ENCODE data around the gene CD274. TPM values are rescaled to one million over a fixed set of nuclear protein-coding genes. Genes with fewer than 3 reads are reported as not detected.

CD274 gene
- total RNA-seq (10 to 100 TPM; 11.6 to 54.4 (median 15.7) TPM), polyA plus RNA-seq (10 to 100 TPM in 1 of 2 donors, 1 to 10 TPM in 1; 3.5 to 50.1 TPM)
- long read RNA-seq, donor 1, partial matches to known transcripts: 1 of 8 reads
- long read RNA-seq, donor 1, other reads (novel, unspliced or antisense): 4 of 8 reads
- long read RNA-seq, donor 2, transcript CD274-202 (7 exons, 3,644 nt): major isoform, 27 of 35 reads
- long read RNA-seq, donor 2, partial matches to known transcripts: 6 of 35 reads
- long read RNA-seq, donor 2, other reads (novel, unspliced or antisense): 2 of 35 reads
- long read RNA-seq, donor 3, partial matches to known transcripts: 0 of 6 reads
- long read RNA-seq, donor 3, other reads (novel, unspliced or antisense): 4 of 6 reads

DNA sequence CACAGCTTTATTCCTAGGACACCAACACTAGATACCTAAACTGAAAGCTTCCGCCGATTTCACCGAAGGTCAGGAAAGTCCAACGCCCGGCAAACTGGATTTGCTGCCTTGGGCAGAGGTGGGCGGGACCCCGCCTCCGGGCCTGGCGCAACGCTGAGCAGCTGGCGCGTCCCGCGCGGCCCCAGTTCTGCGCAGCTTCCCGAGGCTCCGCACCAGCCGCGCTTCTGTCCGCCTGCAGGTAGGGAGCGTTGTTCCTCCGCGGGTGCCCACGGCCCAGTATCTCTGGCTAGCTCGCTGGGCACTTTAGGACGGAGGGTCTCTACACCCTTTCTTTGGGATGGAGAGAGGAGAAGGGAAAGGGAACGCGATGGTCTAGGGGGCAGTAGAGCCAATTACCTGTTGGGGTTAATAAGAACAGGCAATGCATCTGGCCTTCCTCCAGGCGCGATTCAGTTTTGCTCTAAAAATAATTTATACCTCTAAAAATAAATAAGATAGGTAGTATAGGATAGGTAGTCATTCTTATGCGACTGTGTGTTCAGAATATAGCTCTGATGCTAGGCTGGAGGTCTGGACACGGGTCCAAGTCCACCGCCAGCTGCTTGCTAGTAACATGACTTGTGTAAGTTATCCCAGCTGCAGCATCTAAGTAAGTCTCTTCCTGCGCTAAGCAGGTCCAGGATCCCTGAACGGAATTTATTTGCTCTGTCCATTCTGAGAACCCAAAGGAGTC lies at the start of gene CD274:
TSS of gene CD274 (plus strand) at position 184 of the 733 bp plus-strand sequence. CDS start 5,572 bp downstream, outside the sequence.
- ATAC-seq (peak; percentile 96 to 99 (median 98)), DNase-seq (peak; percentile 90 to 95 (median 94))
- 2 to 5% (median 3%) methylated on average over 28 to 36 of the region's 36 CpGs for WGBS, 4 donors
- no peaks in the 10 kb centered on the region for H3K36me3 ChIP-seq
- H3K4me3 ChIP-seq: peak within 1 kb of the TSS; percentile 7 to 83 (median 66)
- peaks cover 0 to 85% (median 21%) of the 10 kb centered on the region in 12 donors for H3K4me1 ChIP-seq
- intact Hi-C loops (cut with DNase I): loop anchor here (1.0 to 10.0 kb wide), 9 partner anchors 12 to 384 kb away; partner anchors contain the start of genes ERMP1 (in 1 of the 10) and PLGRKT (in 1 of the 10)
- no peaks in the 10 kb centered on the region for H3K27me3 ChIP-seq
- H3K9me3 ChIP-seq: no peaks in the 10 kb centered on the region
- TF ChIP-seq, protein P1, sequence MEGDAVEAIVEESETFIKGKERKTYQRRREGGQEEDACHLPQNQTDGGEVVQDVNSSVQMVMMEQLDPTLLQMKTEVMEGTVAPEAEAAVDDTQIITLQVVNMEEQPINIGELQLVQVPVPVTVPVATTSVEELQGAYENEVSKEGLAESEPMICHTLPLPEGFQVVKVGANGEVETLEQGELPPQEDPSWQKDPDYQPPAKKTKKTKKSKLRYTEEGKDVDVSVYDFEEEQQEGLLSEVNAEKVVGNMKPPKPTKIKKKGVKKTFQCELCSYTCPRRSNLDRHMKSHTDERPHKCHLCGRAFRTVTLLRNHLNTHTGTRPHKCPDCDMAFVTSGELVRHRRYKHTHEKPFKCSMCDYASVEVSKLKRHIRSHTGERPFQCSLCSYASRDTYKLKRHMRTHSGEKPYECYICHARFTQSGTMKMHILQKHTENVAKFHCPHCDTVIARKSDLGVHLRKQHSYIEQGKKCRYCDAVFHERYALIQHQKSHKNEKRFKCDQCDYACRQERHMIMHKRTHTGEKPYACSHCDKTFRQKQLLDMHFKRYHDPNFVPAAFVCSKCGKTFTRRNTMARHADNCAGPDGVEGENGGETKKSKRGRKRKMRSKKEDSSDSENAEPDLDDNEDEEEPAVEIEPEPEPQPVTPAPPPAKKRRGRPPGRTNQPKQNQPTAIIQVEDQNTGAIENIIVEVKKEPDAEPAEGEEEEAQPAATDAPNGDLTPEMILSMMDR (IDR thresholded peaks at IDR 0.05): peak; percentile 53 to 88 (median 66)
- no peak for TF ChIP-seq POLR2A (IDR thresholded peaks at IDR 0.05)
- H3K27ac ChIP-seq: peak within 1 kb of the TSS; percentile 6 to 97 (median 80)

DNA sequence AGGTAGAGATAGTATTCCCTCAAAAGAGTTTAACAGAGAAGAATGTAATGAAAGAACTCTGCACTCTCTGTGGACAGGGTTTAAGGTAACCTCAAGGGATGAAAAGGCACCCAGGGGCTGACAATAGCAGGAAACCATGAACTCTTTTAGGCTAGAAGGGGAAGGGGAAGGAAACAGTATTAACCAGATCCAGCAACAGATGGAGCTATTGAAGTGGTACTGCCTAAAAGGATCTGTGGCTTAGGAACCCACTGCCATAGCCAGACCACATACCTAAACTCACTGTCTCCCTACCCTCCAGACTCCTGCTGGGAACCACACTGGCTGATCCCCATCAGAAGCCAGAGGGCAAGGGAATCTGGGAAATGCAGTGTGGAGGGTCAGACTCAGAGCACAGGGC lies 48.1 kb upstream of the CD274 start:
- intact Hi-C loops (cut with DNase I): no loop called here

DNA sequence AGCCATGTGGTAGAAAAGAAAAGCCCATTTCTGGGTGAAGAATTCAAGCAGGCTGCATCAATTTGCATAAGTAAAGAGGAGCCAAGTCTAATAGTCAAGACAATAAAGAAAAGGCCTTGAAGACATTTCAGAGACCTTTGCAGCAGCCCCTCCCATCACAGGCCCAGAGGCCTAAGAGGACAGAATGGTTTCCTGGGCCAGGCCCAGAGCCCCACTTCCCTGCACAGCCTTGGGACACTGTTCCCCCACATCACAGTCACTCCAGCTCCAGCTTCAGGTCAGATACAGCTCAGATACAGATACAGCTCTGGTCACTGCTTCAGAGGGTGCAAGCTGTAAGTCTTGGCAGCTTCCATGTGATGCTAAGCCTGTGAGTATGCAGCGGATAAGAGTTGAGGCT lies 41.7 kb upstream of the CD274 start:
- Histone ChIP-seq H3K27ac (no peak overlapping the region), H3K27me3 (no peaks in the 10 kb centered on the region), H3K36me3 (peaks cover 0 to 2% (median 0%) of the 10 kb centered on the region in 9 donors), H3K4me3 (no peak overlapping the region), H3K4me1 (no peaks in the 10 kb centered on the region), H3K9me3 (peaks cover 0 to 57% (median 23%) of the 10 kb centered on the region in 12 donors)
- intact Hi-C loops (cut with DNase I): no loop called here
- ATAC-seq: no peak
- WGBS, 4 donors: 71 to 100% (median 98%) methylated on average over 1 of the region's 1 CpG
- DNase-seq: no peak
- no peak for TF ChIP-seq POLR2A (IDR thresholded peaks at IDR 0.05)
- TF ChIP-seq, protein P1 (IDR thresholded peaks at IDR 0.05): no peak

More for the DNA sequence above, 48.1 kb upstream of the CD274 start:
- H3K27ac ChIP-seq: no peak overlapping the region
- ATAC-seq (no peak), DNase-seq (no peak)
- H3K9me3 ChIP-seq: peaks cover 0 to 24% (median 7%) of the 10 kb centered on the region in 12 donors
- no peaks in the 10 kb centered on the region for H3K4me1 ChIP-seq
- TF ChIP-seq POLR2A (IDR thresholded peaks at IDR 0.05): no peak
- TF ChIP-seq, protein P1 (IDR thresholded peaks at IDR 0.05): no peak
- H3K36me3 ChIP-seq: no peaks in the 10 kb centered on the region
- no peaks in the 10 kb centered on the region for H3K27me3 ChIP-seq
- H3K4me3 ChIP-seq: no peak overlapping the region

DNA sequence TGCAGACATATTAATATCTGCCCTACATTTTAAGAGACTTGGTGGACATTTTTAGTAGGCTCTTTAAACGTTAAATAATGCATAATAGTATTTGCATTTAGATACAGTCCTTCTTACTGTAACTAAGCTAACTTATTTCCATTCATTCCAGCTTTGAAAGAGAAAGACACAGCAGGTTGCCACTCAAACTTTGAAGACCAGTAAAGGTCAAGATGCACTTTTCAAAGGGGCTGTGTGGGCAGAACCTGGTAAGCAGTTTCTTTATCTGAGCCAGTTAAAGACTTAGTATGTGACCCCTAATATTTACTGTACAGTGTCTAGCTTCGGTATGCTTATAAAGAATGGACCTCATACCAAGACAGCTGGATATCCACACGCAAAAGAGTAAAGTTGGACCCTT lies 33.4 kb upstream of the CD274 start:
- H3K27me3 ChIP-seq: no peaks in the 10 kb centered on the region
- no peak for ATAC-seq
- WGBS, 4 donors: 72 to 80% (median 76%) methylated on average over 3 of the region's 3 CpGs
- TF ChIP-seq POLR2A (IDR thresholded peaks at IDR 0.05): no peak
- TF ChIP-seq, protein P1 (IDR thresholded peaks at IDR 0.05): no peak
- H3K4me1 ChIP-seq: no peaks in the 10 kb centered on the region
- H3K36me3 ChIP-seq: peaks cover 0 to 7% (median 0%) of the 10 kb centered on the region in 9 donors
- no peak for DNase-seq
- no peak overlapping the region for H3K27ac ChIP-seq
- H3K9me3 ChIP-seq: peaks cover 0 to 16% (median 2%) of the 10 kb centered on the region in 12 donors
- H3K4me3 ChIP-seq: no peak overlapping the region
- intact Hi-C loops (cut with DNase I): no loop called here

Measured in heart left ventricle (tissue), 16 donors.